Spleen (tissue), 11 donors: ENCODE measurements around the gene LRIT2. TPM values are rescaled to one million over a fixed set of nuclear protein-coding genes. Genes with fewer than 3 reads are reported as not detected.

ENCODE experiments used
- DNase-seq: peaks from one replicate; pipeline ENCODE4 v3.0.0-alpha.2; 2020
- H3K27ac ChIP-seq, 8 donors: fragments of 200-600 bp; sonication (generic) in 7 of 8; 1 replicate in 4 of 8; 2 replicates in 4 of 8; pipeline versions ENCODE4 v1.5.0 to v1.8.0; 2016 to 2021; ENCODE audit warnings: inconsistent platforms in 4 of 8, mild to moderate bottlenecking in 4 of 8, moderate library complexity in 1 of 8
- H3K27me3 ChIP-seq, 7 donors: fragments of 200-600 bp; sonication (generic) in 6 of 7; replicated peaks in 1 of 7; 1 replicate in 4 of 7; 2 replicates in 3 of 7; pipeline versions ENCODE4 v1.5.0 to v1.8.0; 2016 to 2021; ENCODE audit warnings: inconsistent platforms in 3 of 7, mild to moderate bottlenecking in 1 of 7
- H3K36me3 ChIP-seq, 6 donors: fragments of 200-600 bp; sonication (generic) in 5 of 6; 1 replicate in 4 of 6; 2 replicates in 2 of 6; pipeline versions ENCODE4 v1.5.0 to v1.8.0; 2016 to 2021; ENCODE audit warnings: inconsistent platforms in 2 of 6
- H3K4me1 ChIP-seq, 6 donors: fragments of 200-600 bp; sonication (generic) in 5 of 6; 1 replicate in 3 of 6; 2 replicates in 3 of 6; pipeline versions ENCODE4 v1.5.0 to v1.8.0; 2016 to 2021; ENCODE audit warnings: inconsistent platforms in 3 of 6
- H3K4me3 ChIP-seq, 8 donors: fragments of 200-600 bp; sonication (generic) in 7 of 8; 1 replicate in 4 of 8; 2 replicates in 4 of 8; pipeline versions ENCODE4 v1.5.0 to v1.8.0; 2016 to 2021; ENCODE audit warnings: inconsistent platforms in 4 of 8, mild to moderate bottlenecking in 4 of 8, moderate library complexity in 2 of 8
- H3K9me3 ChIP-seq, 8 donors: fragments of 200-600 bp; sonication (generic) in 7 of 8; 1 replicate in 4 of 8; 2 replicates in 4 of 8; pipeline versions ENCODE4 v1.5.0 to v1.8.0; 2016 to 2021; ENCODE audit warnings: inconsistent platforms in 4 of 8
- POLR2A ChIP-seq, 3 donors: fragments of 450-650 bp; IDR thresholded peaks; one replicate each; pipeline ENCODE4 v1.5.1; 2017; ENCODE audit warnings: antibody characterized with exemption in 3 of 3, mild to moderate bottlenecking in 1 of 3
- POLR2AphosphoS5 ChIP-seq, 3 donors: sonication (generic); formaldehyde crosslinking; IDR thresholded peaks; one replicate each; pipeline ENCODE4 v1.5.1; 2017; ENCODE audit warnings: antibody characterized with exemption in 3 of 3
- WGBS, 5 donors: extraction: QIAGEN DNeasy Blood & Tissue Kit in 3 of 5; methylation state at CpG; one replicate each; pipeline versions ENCODE4 v1.1.5 to v1.1.7; 2013 to 2018; 5-methylcytosine and 5-hydroxymethylcytosine counted together
- intact Hi-C: fragments of 100-400 bp; cut with DNase I; formaldehyde crosslinking; loops from one replicate; pipeline ENCODE4 v1.15.0; 2023; ENCODE audit warnings: low total_unique reads
- polyA plus RNA-seq, 3 donors: library from polyadenylated mRNA; stranded (reverse); fragments of 200-250 nt; gene quantifications; one replicate each; pipeline ENCODE4 v1.2.1, GENCODE V29; 2013
- total RNA-seq, 7 donors: library from RNA; depleted of rRNA in 3 of 7; stranded (reverse); fragments of >200 nt in 3 of 7; fragmentation: NEBNext Ultra II Directional in 4 of 7; extraction: Animal tissue kit (Norgen Biotek cat#: 25700) in 4 of 7; gene quantifications; one replicate each; pipeline versions ENCODE4 v1.1.0 to v1.2.1, GENCODE V29; 2016 to 2021
- TF ChIP-seq, protein P1 (sequence below), 11 experiments: fragments of 200-600 bp in 7 of 11; fragments of 450-650 bp in 4 of 11; sonication (generic) in 4 of 11; IDR thresholded peaks in 8 of 11; conservative IDR thresholded peaks in 3 of 11; 1 replicate in 7 of 11; 2 replicates in 4 of 11; pipeline versions ENCODE4 v1.4.0 to v1.8.0; 2016 to 2021; ENCODE audit warnings: antibody characterized with exemption in 11 of 11, inconsistent platforms in 4 of 11, mild to moderate bottlenecking in 1 of 11
- donor health status: healthy with polysubstance abuse.
- donor health status: DM: no; HTN: no; CAD: no; lungs with moderate emphysema.
- donor health status: DM: no; HTN: no; CAD: no.
- donor health status: Bipolar disorder and iron deficiency.
- donor health status: healthy.
- donor health status: DM: no; HTN: no; CAD: no.
- donor health status: DM: yes; HTN: yes; CAD: no.

LRIT2 gene
- total and polyA plus RNA-seq, 10 donors, result not detected

DNA sequence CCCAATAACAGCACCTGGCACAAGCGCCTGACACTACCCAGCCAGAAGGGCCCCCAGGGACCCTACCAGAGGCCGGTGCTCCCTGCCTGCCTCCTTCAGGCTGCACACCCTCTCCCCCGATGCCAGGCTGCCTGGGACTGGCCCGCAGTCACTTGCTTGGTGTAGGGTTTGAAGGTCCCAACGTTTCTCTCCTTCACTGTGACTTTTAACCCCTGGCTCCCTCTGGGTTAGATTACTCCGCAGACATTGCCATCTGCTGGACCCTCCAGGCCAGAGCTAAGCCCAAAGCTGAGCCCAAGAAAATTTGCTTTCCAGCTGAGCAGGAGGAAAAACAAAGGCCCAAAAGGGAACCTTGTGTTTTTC lies 24.1 kb downstream of the LRIT2 start:
- 44 to 74% (median 57%) methylated on average over 6 of the region's 6 CpGs for WGBS, 5 donors
- Histone ChIP-seq H3K4me3 (no peak overlapping the region), H3K27ac (peak overlapping the region in 5 of 8 donors; percentile 24 to 75 (median 45)), H3K36me3 (no peaks in the 10 kb centered on the region), H3K4me1 (peaks cover 0 to 17% (median 0%) of the 10 kb centered on the region in 6 donors), H3K27me3 (peaks cover 0 to 16% (median 0%) of the 10 kb centered on the region in 7 donors), H3K9me3 (no peaks in the 10 kb centered on the region)
- no peak for DNase-seq
- TF ChIP-seq POLR2A (IDR thresholded peaks at IDR 0.05) (no peak), POLR2AphosphoS5 (IDR thresholded peaks at IDR 0.05) (peak in 1 of 3 donors; percentile 55)
- intact Hi-C loops, result no loop called here

DNA sequence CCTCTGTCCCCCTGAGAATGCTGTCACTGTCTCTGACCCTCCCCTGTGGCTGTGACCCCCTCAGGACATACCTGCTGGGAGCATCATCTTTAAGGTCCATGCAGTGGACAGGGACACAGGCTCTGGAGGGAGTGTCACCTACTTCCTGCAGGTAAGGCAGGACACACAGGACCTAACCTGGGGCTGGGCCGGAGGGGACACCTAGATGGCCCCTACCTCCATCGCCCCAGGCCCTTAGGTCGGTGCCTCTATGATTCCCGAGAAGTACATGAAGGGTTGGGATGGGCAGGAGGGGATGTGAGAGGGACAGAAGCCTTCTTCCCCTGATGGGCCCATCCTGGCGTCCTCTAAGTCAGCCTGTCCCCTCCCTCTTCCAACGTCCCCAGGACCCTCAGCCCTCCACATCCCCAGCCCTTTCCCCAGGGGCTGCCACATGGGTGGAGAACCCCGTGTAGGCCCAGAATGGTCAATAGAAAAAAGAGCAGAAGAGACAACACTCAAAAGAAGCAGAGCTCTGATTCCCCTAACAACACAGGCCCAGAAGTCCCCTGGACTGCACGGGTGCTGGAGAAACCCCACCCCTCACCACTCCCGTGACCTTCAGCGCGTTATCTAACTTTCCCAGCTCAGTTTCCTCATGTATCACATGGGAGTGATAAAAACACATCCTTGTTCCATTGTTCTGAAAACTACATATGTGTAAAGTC lies 24.7 kb downstream of the LRIT2 start:
- peak; percentile 66 for DNase-seq
- Histone ChIP-seq H3K9me3 (no peaks in the 10 kb centered on the region), H3K4me1 (peaks cover 0 to 18% (median under 1%) of the 10 kb centered on the region in 6 donors), H3K27me3 (peaks cover 0 to 22% (median 4%) of the 10 kb centered on the region in 7 donors), H3K4me3 (no peak overlapping the region), H3K27ac (peak overlapping the region in 4 of 8 donors; percentile 24 to 75 (median 54)), H3K36me3 (no peaks in the 10 kb centered on the region)
- TF ChIP-seq, protein P1, sequence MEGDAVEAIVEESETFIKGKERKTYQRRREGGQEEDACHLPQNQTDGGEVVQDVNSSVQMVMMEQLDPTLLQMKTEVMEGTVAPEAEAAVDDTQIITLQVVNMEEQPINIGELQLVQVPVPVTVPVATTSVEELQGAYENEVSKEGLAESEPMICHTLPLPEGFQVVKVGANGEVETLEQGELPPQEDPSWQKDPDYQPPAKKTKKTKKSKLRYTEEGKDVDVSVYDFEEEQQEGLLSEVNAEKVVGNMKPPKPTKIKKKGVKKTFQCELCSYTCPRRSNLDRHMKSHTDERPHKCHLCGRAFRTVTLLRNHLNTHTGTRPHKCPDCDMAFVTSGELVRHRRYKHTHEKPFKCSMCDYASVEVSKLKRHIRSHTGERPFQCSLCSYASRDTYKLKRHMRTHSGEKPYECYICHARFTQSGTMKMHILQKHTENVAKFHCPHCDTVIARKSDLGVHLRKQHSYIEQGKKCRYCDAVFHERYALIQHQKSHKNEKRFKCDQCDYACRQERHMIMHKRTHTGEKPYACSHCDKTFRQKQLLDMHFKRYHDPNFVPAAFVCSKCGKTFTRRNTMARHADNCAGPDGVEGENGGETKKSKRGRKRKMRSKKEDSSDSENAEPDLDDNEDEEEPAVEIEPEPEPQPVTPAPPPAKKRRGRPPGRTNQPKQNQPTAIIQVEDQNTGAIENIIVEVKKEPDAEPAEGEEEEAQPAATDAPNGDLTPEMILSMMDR (IDR thresholded peaks at IDR 0.05 in 8 of 11, conservative IDR thresholded peaks at IDR 0.05 in 3 of 11), result no peak
- peak in 1 of 3 donors; percentile 35 for TF ChIP-seq POLR2AphosphoS5 (IDR thresholded peaks at IDR 0.05)
- 71 to 84% (median 77%) methylated on average over 11 of the region's 11 CpGs for WGBS, 5 donors
- intact Hi-C loops, result no loop called here

DNA sequence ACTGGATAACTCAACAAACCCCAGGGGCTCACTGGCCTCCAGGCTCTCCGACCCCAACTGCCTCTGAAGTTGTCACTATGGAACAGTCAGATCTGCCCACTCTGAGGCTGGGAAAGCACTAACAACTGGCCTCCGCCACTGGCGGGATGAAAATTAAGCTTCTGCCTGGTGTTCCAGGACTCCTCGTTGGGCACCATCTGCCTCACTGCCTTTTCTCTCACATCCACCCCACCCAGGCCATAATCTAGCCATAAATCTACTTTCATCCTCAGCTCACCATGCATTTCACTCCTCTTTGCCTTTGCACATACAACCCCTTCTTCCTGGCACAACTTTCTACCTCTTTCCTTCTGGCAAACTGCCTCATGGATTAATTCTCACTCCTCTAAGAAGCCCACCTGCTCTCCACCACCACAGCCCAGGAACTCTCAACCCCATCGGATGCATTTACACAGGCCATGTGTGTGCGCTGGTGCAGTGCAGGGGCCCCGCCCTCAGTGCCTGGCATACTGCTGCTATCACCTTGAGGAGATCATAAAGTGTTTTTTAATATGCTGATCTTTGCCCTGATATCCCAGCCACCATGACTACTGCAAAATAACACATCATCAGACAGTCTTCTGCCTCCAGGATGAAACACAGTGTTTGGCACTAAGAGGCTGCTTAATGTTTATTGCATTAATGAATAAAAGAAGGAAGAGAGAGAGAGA lies 27.0 kb downstream of the LRIT2 start:
- no peak for TF ChIP-seq POLR2A (IDR thresholded peaks at IDR 0.05)
- TF ChIP-seq, protein P1 (IDR thresholded peaks at IDR 0.05 in 8 of 11, conservative IDR thresholded peaks at IDR 0.05 in 3 of 11), result no peak
- no peak for TF ChIP-seq POLR2AphosphoS5 (IDR thresholded peaks at IDR 0.05)
- H3K4me1 ChIP-seq, result peaks cover 0 to 39% (median 19%) of the 10 kb centered on the region in 6 donors
- peaks cover 6 to 45% (median 21%) of the 10 kb centered on the region in 7 donors for H3K27me3 ChIP-seq
- H3K9me3 ChIP-seq, result no peaks in the 10 kb centered on the region
- no peak overlapping the region for H3K27ac ChIP-seq
- 79 to 92% (median 86%) methylated on average over 7 of the region's 7 CpGs for WGBS, 5 donors
- H3K4me3 ChIP-seq, result no peak overlapping the region
- intact Hi-C loops, result no loop called here
- peak; percentile 58 for DNase-seq
- no peaks in the 10 kb centered on the region for H3K36me3 ChIP-seq

DNA sequence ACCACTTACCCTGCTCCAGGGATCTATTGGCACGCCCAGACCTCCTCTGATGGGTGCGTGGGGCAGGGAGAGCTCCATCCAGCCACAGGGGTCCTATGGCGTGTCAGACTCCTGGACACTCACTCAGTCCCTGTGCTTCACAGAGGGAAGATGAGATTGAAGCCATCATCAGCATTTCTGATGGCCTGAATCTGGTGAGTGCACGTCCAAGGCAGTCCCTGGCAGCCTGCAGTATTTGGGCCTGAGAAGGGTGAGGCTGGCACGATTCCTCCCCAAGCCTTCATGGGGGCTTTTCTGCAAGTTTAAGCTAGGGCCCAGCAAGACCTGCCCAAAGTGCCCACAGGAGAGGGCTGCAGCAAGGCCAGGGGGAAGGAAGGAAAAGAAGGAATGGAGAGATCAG lies 27.7 kb downstream of the LRIT2 start:
- H3K4me1 ChIP-seq, result peaks cover 0 to 39% (median 19%) of the 10 kb centered on the region in 6 donors
- no peak overlapping the region for H3K27ac ChIP-seq
- TF ChIP-seq, protein P1 (IDR thresholded peaks at IDR 0.05 in 8 of 11, conservative IDR thresholded peaks at IDR 0.05 in 3 of 11), result no peak
- TF ChIP-seq POLR2AphosphoS5 (IDR thresholded peaks at IDR 0.05) (no peak), POLR2A (IDR thresholded peaks at IDR 0.05) (no peak)
- no peak overlapping the region for H3K4me3 ChIP-seq
- 80 to 93% (median 84%) methylated on average over 2 to 5 of the region's 5 CpGs for WGBS, 5 donors
- no peaks in the 10 kb centered on the region for H3K9me3 ChIP-seq
- intact Hi-C loops, result no loop called here
- H3K27me3 ChIP-seq, result peaks cover 6 to 51% (median 21%) of the 10 kb centered on the region in 7 donors
- no peaks in the 10 kb centered on the region for H3K36me3 ChIP-seq
- peak; percentile 21 for DNase-seq
